HFFc6 (cell line): ENCODE data around the gene KRTAP10-1. TPM values are rescaled to one million over a fixed set of nuclear protein-coding genes. Genes with fewer than 3 reads are reported as not detected.

Experiments
- DNase-seq: peaks from one replicate; pipeline ENCODE4 v3.0.0-alpha.2; 2018
- H3K27ac Mint-ChIP-seq: 2 replicates; pipeline ENCODE4 v1.8.0; 2020; ENCODE audit warnings: mild to moderate bottlenecking, mixed read lengths
- H3K27me3 Mint-ChIP-seq: 2 replicates; pipeline ENCODE4 v1.8.0; 2021; ENCODE audit warnings: mild to moderate bottlenecking, moderate library complexity, mixed read lengths; ENCODE audit not compliant: insufficient read depth
- H3K36me3 Mint-ChIP-seq: 2 replicates; pipeline ENCODE4 v1.8.0; 2021; ENCODE audit warnings: low read depth, mixed read lengths
- H3K4me1 Mint-ChIP-seq: 2 replicates; pipeline ENCODE4 v1.8.0; 2020; ENCODE audit warnings: low read depth, mixed read lengths
- H3K4me3 Mint-ChIP-seq: 2 replicates; pipeline ENCODE4 v1.8.0; 2020; ENCODE audit warnings: mild to moderate bottlenecking, moderate library complexity, mixed read lengths
- H3K9me3 Mint-ChIP-seq: 2 replicates; pipeline ENCODE4 v1.8.0; 2020; ENCODE audit warnings: mild to moderate bottlenecking, mixed read lengths
- CTCF ChIP-seq: fragments of 200-600 bp; sonication (generic); IDR thresholded peaks from 2 replicates; pipeline ENCODE4 v1.5.0; 2021; ENCODE audit warnings: antibody characterized with exemption, mild to moderate bottlenecking
- total RNA-seq, 6 experiments: library from RNA; stranded (reverse); fragmentation: NEBNext Ultra II Directional; extraction: Animal tissue kit (Norgen Biotek cat#: 25700); gene quantifications; 2 replicates in 1 of 6; 3 replicates in 5 of 6; pipeline ENCODE4 v1.2.3, GENCODE V29; 2021

Gene KRTAP10-1
- total RNA-seq, 6 experiments from 2014 or later: not detected

DNA sequence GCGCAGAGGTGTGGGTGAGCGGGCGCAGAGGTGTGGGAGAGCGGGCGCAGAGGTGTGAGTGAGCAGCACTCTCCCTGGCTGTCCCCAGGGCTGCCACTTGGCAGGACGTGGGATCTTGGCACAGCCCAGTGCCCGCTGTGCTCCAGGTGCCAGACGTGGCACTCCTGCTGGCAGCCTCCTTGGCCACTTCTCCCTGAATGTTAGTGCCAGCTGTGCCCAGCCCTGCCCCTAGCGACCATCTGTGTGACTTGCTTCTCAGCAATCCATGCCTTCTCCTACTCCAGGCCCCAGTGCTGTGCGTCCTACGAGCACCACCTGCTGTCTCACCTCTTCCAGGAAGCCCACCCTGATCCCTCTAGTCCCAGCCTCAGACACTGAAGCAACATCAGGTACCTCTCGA is 30.5 kb downstream of the KRTAP10-1 start:
- H3K36me3 Mint-ChIP-seq: no peaks in the 10 kb centered on the region
- no peak for DNase-seq
- H3K27me3 Mint-ChIP-seq: peaks cover 9% of the 10 kb centered on the region
- no peak overlapping the region for H3K27ac Mint-ChIP-seq
- no peak for TF ChIP-seq CTCF
- no peak overlapping the region for H3K4me3 Mint-ChIP-seq
- H3K4me1 Mint-ChIP-seq: no peaks in the 10 kb centered on the region
- peaks cover 8% of the 10 kb centered on the region for H3K9me3 Mint-ChIP-seq

DNA sequence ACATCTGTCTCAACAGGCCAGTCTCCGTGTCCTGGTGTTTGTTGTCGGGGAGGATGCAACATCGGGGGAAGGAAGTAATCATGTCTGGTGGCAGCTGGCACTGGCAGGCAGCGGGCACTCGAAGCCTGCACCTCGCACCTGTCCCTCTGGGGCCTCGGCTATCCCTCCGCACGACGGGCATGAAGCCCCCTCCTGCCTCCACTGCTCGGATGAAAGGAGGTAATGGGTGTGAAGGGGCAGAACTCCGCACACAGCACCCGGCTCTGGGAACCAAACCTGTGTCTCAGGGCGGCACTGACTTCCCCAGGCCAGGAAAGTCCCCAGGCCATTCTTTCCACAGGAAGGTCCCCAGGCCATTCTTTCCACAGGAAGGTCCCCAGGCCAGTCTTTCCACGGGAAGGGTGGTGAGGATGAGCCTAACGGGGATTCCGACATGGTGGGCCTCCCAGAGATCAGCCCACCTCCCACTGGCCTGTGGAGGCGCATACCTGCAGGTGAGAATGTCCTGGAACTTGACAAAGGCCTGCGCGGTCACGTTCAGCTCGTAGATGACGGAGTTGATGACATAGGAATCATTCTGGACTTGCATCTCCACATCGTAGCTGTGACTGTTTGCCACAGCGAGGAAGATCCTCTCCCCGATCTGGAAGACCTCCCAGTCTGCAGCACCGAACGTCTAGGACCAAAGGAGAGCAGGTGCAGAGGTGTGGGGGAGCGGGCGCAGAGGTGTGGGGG is 31.1 kb downstream of the KRTAP10-1 start:
- no peak for TF ChIP-seq CTCF
- no peaks in the 10 kb centered on the region for H3K4me1 Mint-ChIP-seq
- DNase-seq: no peak
- peaks cover 8% of the 10 kb centered on the region for H3K9me3 Mint-ChIP-seq
- H3K4me3 Mint-ChIP-seq: no peak overlapping the region
- no peaks in the 10 kb centered on the region for H3K36me3 Mint-ChIP-seq
- no peak overlapping the region for H3K27ac Mint-ChIP-seq
- peaks cover 9% of the 10 kb centered on the region for H3K27me3 Mint-ChIP-seq

- Mint-ChIP-seq H3K4me3 (no peak overlapping the region), H3K9me3 (peaks cover 8% of the 10 kb centered on the region), H3K36me3 (no peaks in the 10 kb centered on the region), H3K27me3 (peaks cover 9% of the 10 kb centered on the region), H3K27ac (no peak overlapping the region), H3K4me1 (no peaks in the 10 kb centered on the region)
- TF ChIP-seq CTCF: no peak
- DNase-seq: no peak
Measured at GRCh38 chr21:44508426-44508710, 31.6 kb downstream of the KRTAP10-1 start.

DNA sequence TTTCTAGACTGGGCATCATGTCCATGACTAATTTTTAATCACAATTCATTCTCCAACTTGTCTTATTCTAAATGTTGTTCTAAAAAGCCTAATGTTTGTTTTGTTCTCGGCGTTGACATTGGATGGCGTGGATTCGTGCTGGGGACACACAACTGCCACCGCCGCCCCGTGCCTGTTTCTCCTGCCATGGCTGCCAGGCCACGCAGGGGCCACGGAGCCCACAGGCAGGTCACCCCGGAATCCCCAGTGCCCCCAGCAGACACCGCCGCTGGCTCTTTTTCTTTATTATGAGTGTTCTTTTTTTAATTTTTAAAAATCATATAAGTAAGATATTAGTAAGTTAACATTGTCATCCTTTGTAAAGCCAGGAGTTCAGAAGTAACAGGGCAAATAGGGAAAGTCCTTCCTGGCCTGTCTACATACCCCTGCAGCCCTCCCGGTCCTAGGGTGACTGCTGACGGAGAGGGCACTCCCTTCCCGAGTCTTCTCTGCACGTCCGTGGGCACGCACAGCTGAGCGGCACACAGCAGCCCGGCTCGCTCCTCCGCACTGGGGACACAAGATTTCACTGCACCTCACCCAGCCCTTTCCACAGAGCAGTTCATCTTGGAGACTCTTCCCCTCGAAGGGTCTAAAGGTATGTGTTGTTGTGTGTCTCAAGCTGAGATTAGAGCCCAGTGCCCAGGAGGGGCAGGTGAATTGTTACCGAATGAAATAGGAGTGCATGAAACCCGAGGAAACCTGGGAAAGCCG is 32.1 kb downstream of the KRTAP10-1 start:
- no peak overlapping the region for H3K4me3 Mint-ChIP-seq
- H3K4me1 Mint-ChIP-seq: no peaks in the 10 kb centered on the region
- DNase-seq: no peak
- H3K36me3 Mint-ChIP-seq: no peaks in the 10 kb centered on the region
- H3K27me3 Mint-ChIP-seq: peaks cover 7% of the 10 kb centered on the region
- no peak for TF ChIP-seq CTCF
- H3K9me3 Mint-ChIP-seq: peaks cover 8% of the 10 kb centered on the region
- H3K27ac Mint-ChIP-seq: no peak overlapping the region

- Mint-ChIP-seq H3K36me3 (no peaks in the 10 kb centered on the region), H3K27ac (no peak overlapping the region)
Measured at GRCh38 chr21:44506279-44507255, 33.4 kb downstream of the KRTAP10-1 start.

More at GRCh38 chr21:44506279-44507255, 33.4 kb downstream of the KRTAP10-1 start:
- Mint-ChIP-seq H3K9me3 (peaks cover 11% of the 10 kb centered on the region), H3K4me1 (no peaks in the 10 kb centered on the region), H3K4me3 (no peak overlapping the region), H3K27me3 (peaks cover 6% of the 10 kb centered on the region)
- DNase-seq: no peak
- TF ChIP-seq CTCF: no peak
